HuH-7.5 (cell line): ENCODE data around the gene POM121.
"Not testable (repeated sequence)": the region's sequence is repeated elsewhere in the genome, so short reads cannot be mapped to it uniquely, and the experiment has no call there.

Experiments
- DNase-seq: peaks from one replicate; pipeline ENCODE4 v3.0.0; 2011; ENCODE audit warnings: low spot score

Gene POM121

GRCh38 chr7:72924733-72925545 is at the start of gene POM121:
POM121 (plus strand) TSS chr7:72925095; CDS start chr7:72925122, 27 bp downstream.
- DNase-seq = peak; percentile 91

GRCh38 chr7:72879079-72879736 is 45.7 kb upstream of the POM121 start:
- DNase-seq = peak; percentile 58

- DNase-seq = peak; percentile 37
Measured at GRCh38 chr7:72879737-72880215, 45.1 kb upstream of the POM121 start.

GRCh38 chr7:72891750-72892149 is 33.1 kb upstream of the POM121 start:
- DNase-seq = not testable (repeated sequence)

- not testable (repeated sequence) for DNase-seq
Measured at GRCh38 chr7:72904740-72905139, 20.2 kb upstream of the POM121 start.

- DNase-seq = not testable (repeated sequence)
Measured at GRCh38 chr7:72908422-72908821, 16.5 kb upstream of the POM121 start.

GRCh38 chr7:72911395-72911794 is 13.5 kb upstream of the POM121 start:
- DNase-seq = not testable (repeated sequence)

GRCh38 chr7:72913750-72914149 is 11.1 kb upstream of the POM121 start:
- DNase-seq = not testable (repeated sequence)

- DNase-seq = peak; percentile 43
Measured at GRCh38 chr7:72914756-72915525, 10.0 kb upstream of the POM121 start.

GRCh38 chr7:72919256-72919775 is 5.6 kb upstream of the POM121 start:
- no peak for DNase-seq

GRCh38 chr7:72924386-72924732 is 536 bp upstream of the POM121 start:
- no peak for DNase-seq

GRCh38 chr7:72925546-72926120 is 738 bp downstream of the POM121 start:
- DNase-seq = peak; percentile 30

- not testable (repeated sequence) for DNase-seq
Measured at GRCh38 chr7:72927791-72928190, 2.9 kb downstream of the POM121 start.

- not testable (repeated sequence) for DNase-seq
Measured at GRCh38 chr7:72928216-72928615, 3.3 kb downstream of the POM121 start.

GRCh38 chr7:72942022-72942705 is 17.3 kb downstream of the POM121 start:
- not testable (repeated sequence) for DNase-seq

- DNase-seq = not testable (repeated sequence)
Measured at GRCh38 chr7:72942956-72943355, 18.1 kb downstream of the POM121 start.

GRCh38 chr7:72944937-72945336 is 20.0 kb downstream of the POM121 start:
- not testable (repeated sequence) for DNase-seq

- not testable (repeated sequence) for DNase-seq
Measured at GRCh38 chr7:72945597-72945996, 20.7 kb downstream of the POM121 start.

- not testable (repeated sequence) for DNase-seq
Measured at GRCh38 chr7:72946130-72946745, 21.3 kb downstream of the POM121 start.

GRCh38 chr7:72948714-72949113 is 23.8 kb downstream of the POM121 start:
- DNase-seq = not testable (repeated sequence)

GRCh38 chr7:72949276-72949675 is 24.4 kb downstream of the POM121 start:
- DNase-seq = not testable (repeated sequence)
